ENCODE results near the gene CCDC9.
A peak's percentile ranks its signal among the peaks of the same experiment; 100 is the strongest.
"Not testable (repeated sequence)": the region's sequence is repeated elsewhere in the genome, so short reads cannot be mapped to it uniquely, and the experiment has no call there.

CCDC9 gene

DNA sequence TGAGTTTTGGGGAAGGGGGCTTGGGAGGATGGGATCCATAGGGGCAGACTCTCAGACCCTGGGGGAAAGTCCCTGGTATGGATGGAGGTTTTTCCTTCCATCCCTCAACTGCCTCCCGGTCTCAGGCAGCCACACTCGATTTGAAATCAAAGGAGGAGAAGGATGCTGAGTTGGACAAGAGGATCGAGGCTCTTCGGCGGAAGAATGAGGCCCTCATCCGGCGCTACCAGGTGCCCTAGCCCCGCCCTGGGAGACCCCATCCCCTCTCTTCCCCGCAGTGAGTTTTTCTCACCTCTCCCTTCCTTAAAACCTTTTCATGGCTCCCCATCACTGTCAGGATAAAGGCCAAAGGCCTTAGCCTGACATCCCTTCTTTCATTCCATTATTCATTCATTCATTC, 2.1 kb downstream of the CCDC9 start:
- FAIRE-seq = no peak
- no peak for DNase-seq (ENCODE audit: insufficient read length, low spot score)

DNA sequence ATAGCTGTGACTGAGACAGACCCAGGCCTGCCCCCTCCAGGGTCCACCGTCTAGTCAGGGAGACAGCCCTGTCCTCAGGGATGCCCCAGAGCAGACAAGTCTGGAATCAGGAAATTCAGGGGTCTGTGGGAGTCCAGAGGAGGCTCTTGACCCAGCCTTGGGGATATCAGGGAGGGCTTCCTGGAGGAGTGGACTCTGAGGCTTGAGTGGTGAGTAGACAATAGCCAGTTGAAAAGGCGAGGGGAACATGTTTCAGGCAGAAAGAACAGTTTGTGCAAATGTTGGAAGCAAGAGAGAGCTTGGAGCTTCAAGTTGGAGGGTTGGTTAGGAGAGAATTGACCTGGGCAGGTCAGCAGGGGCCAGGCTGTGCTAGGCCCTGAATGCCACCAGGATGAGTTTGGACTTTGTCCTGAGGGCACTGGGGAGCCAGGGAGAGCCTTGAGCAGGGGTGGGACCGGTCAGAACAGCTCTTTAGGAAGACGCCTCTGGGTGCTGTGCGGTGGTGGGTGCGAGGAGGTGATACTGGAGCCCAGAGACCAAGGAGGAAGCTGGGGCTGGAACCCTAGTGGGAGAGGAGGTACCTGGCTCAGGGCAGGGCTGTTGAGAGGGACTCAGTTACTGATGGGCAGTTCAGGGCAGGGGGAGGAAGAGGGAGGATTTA, 2.7 kb downstream of the CCDC9 start:
- FAIRE-seq (peak; percentile 16), DNase-seq (ENCODE audit: insufficient read length, low spot score) (no peak)

DNA sequence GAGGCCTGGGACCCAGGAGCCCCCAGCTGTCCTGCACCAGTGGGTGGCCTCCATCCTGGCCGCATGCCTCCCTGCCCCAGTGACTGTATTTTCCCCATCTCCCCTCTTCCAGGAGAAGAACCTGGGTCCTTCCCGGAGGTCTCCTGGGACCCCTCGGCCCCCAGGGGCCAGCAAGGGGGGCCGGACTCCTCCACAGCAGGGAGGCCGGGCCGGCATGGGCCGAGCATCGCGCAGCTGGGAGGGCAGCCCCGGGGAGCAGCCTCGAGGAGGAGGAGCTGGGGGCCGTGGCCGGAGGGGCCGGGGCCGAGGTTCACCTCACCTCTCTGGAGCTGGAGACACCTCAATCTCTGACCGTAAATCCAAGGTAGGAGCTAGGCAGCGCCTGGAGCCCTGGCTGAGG, 4.2 kb downstream of the CCDC9 start:
- no peak for DNase-seq (ENCODE audit: insufficient read length, low spot score)
- no peak for FAIRE-seq

- FAIRE-seq = peak; percentile 33
- DNase-seq (ENCODE audit: insufficient read length, low spot score) = not testable (repeated sequence)
Observed at GRCh38 chr19:47261946-47262793, 5.8 kb downstream of the CCDC9 start.

DNA sequence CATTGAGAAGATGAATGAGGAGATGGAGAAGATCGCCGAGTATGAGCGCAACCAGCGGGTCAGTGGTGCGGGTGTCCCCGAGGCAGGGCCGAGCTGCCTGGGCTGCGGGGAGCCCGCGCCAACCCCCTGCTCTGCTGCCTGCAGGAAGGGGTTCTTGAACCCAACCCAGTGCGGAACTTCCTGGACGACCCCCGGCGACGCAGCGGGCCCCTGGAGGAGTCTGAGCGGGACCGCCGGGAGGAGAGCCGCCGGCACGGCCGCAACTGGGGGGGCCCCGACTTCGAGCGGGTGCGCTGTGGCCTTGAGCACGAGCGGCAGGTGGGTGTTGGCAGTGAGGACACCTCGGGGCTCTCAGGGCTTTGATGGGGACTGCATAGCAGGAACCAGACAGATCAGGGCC, 8.3 kb downstream of the CCDC9 start:
- DNase-seq (ENCODE audit: insufficient read length, low spot score) = no peak
- no peak for FAIRE-seq

- FAIRE-seq (no peak), DNase-seq (ENCODE audit: insufficient read length, low spot score) (no peak)
Observed at GRCh38 chr19:47266401-47266941, 10.1 kb downstream of the CCDC9 start.

DNA sequence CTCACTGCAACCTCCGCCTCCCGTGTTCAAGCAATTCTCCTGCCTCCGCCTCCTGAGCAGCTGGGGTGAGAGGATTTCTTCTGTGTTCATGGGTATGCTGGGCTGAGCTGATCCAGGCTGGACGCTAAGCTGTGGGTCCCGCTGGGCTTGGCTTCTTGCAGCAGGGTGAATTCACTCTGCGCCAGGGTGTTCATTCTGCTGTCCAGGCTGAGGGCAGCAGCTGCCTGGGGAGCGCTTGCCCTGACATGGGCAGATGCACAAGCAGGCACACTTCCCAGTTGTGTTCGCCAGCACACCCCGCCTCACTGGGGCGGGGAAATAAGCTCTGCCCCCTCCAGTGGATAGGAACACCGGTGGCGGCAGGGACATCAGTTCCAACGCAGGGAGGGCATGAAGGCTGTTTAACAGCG, 11.0 kb downstream of the CCDC9 start:
- DNase-seq (ENCODE audit: insufficient read length, low spot score) = no peak
- FAIRE-seq = no peak

DNA sequence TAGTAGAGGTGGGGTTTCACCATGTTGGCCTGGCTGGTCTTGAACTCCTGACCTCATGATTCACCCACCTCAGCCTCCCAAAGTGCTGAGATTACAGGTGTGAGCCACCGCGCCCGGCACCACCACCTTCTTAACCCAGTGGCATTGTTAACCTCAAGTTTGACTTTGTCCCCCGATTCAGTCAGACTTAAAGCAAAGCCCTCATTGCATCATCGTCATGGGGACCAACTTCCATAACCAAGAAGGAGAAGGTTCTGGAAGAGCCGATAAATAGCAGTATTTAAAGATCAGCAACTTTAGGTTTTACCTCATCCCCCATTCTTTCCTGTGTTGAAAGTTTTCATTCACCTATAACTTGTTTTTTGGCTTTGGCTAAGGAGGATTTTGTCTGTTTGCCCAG, 11.7 kb downstream of the CCDC9 start:
- DNase-seq (ENCODE audit: insufficient read length, low spot score) = no peak
- FAIRE-seq = no peak

DNA sequence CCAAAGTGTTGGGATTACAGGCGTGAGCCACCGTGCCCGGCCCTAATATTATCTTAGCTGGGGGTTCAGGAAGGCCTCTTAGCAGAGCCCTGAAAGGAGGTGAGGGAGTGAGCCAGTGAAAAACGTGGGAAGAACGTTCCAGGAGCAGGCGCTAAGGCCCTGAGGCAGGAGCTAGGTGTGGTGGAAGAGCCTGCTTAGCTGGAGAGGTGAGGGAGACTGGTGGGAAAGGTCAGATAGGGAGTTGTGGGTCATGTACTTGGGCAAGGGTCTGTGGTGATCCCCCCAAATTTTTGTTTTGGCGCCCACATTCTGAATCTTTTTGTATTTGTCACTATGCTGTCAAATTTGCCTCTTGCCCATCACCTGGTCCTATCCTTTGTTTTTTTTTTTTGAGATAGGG, 13.3 kb downstream of the CCDC9 start:
- DNase-seq (ENCODE audit: insufficient read length, low spot score) = no peak
- no peak for FAIRE-seq

DNA sequence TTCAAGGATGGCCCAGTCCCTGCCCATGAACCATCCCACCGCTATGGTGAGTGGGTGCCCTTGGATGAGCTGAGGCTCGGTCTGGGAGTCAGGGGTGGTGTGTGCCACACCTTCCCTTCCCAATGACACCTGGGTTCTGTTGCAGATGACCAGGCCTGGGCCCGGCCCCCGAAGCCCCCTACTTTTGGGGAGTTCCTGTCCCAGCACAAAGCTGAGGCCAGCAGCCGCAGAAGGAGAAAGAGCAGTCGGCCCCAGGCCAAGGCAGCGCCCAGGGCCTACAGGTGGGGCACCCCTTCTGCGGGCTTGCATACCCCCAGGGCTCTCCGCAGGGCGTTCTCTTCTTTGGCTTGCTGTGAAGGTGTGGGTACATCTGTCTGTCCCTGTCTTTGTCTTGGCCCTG, 14.1 kb downstream of the CCDC9 start:
- no peak for FAIRE-seq
- DNase-seq (ENCODE audit: insufficient read length, low spot score) = no peak

GRCh38 chr19:47271949-47272348, 15.6 kb downstream of the CCDC9 start:
- no peak for FAIRE-seq

GRCh38 chr19:47272448-47273312, 16.4 kb downstream of the CCDC9 start:
- DNase-seq (ENCODE audit: insufficient read length, low spot score) (no peak), FAIRE-seq (no peak)

More at GRCh38 chr19:47271949-47272348, 15.6 kb downstream of the CCDC9 start:
- DNase-seq (ENCODE audit: insufficient read length, low spot score) = no peak

DNA sequence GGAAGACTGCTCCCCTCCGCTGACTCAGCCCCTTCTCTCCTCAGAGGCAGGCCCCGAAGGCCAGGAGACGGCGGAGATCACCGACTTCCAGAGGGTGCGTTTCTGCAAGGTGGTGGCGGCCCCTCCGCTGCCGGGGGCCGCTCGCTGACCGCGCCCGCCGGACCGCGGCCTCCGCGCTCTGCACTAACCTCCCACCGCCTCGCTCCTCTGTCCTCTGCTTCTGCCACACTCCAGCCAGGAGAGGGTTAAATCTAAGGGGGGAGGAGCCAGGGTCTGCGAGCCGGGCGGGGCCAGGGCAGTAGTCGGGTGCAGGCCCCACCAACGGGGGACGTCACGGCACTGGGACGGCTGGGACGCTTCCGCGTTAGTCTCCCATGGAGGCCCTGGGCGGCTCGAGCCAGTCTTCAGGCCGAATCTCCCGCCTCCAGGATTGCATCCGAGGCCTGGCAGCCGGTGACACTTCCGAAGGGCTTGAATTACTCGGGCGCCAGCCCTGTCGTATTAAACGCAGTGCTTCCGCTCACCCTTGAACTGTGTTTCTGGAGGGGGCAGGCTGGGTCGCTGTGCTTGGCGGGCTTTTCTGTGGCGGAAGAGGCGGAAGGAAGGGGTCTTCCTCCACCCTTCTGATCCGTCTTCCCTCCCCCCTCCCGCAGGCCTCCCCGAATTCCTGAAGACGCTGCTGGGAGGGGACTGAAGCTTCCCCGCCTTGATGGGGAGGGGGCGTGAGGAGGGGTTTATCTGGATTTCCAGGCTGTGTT, 17.2 kb downstream of the CCDC9 start:
- peak; percentile 90 for DNase-seq (ENCODE audit: insufficient read length, low spot score)
- FAIRE-seq = peak; percentile 80

GRCh38 chr19:47274071-47274890, 18.0 kb downstream of the CCDC9 start, which contains the start of gene INAFM1:
Gene INAFM1, plus strand, starts transcription at chr19:47274885. Its CDS starts 35 bp downstream, at chr19:47274920.
- DNase-seq (ENCODE audit: insufficient read length, low spot score) (peak; percentile 92), FAIRE-seq (peak; percentile 92)

DNA sequence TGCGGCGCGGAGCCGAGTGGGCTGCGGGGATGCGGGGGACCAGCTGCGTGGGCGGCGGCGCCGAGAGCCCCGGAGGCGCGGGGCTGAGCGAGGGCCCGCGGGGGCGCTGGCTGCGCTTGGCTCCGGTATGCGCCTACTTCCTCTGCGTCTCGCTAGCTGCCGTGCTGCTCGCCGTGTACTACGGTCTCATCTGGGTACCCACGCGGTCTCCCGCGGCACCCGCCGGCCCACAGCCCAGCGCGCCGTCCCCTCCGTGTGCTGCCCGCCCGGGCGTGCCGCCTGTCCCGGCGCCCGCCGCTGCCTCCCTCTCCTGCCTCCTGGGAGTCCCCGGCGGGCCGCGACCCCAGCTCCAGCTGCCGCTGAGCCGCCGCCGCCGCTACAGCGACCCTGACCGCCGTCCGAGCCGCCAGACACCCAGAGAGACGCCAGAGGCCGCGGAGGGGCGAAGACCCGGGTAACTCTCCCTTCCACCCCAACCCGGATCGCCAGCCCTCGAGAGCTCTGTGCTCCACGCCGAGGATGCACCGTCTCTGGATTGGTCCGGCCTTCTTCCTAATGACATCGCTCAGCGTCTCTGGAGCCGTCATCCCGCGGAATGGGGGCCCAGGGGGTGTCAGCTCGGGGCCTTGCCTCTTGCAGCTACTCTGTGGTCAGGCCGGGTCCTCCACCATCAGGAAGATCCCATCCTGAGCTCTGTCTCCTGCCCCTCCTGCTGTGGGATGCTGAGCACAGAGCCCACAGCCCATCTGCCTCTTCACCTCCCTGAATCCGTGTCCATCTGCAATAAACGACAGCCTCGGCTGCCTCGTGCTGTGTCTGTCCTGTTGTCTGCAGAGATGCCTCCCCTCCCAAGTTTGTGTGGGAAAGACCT, 18.8 kb downstream of the CCDC9 start:
- no peak for DNase-seq (ENCODE audit: insufficient read length, low spot score)
- FAIRE-seq = no peak

GRCh38 chr19:47275791-47276461, 19.6 kb downstream of the CCDC9 start:
- DNase-seq (ENCODE audit: insufficient read length, low spot score) (no peak), FAIRE-seq (no peak)

GRCh38 chr19:47276513-47276912, 20.2 kb downstream of the CCDC9 start:
- FAIRE-seq; DNase-seq (ENCODE audit: insufficient read length, low spot score): not testable (repeated sequence)

Data from HTR-8/SVneo (cell line).